Fibroblast of villous mesenchyme (primary cell): Measurements from ENCODE around the gene FCRL2. TPM values are rescaled to one million over a fixed set of nuclear protein-coding genes. Genes with fewer than 3 reads are reported as not detected.

Experiments used
- DNase-seq: peaks from one replicate; pipeline ENCODE4 v3.0.0-alpha.2; 2010; ENCODE audit warnings: low read depth
- H3K4me3 ChIP-seq: 2 replicates; pipeline ENCODE4 v1.5.1; 2011; ENCODE audit warnings: low read depth, mild to moderate bottlenecking, low read length
- total RNA-seq: library from RNA; depleted of rRNA; stranded (reverse); fragments of >200 nt; gene quantifications from 2 replicates; pipeline ENCODE4 v1.2.3, GENCODE V29; 2012
- TF ChIP-seq, protein P1 (sequence below): IDR thresholded peaks from 2 replicates; pipeline ENCODE4 v1.5.1; 2012; ENCODE audit warnings: low read depth, mild to moderate bottlenecking, low read length; ENCODE audit not compliant: insufficient read depth

Gene FCRL2
- total RNA-seq, 1 donor = not detected

DNA sequence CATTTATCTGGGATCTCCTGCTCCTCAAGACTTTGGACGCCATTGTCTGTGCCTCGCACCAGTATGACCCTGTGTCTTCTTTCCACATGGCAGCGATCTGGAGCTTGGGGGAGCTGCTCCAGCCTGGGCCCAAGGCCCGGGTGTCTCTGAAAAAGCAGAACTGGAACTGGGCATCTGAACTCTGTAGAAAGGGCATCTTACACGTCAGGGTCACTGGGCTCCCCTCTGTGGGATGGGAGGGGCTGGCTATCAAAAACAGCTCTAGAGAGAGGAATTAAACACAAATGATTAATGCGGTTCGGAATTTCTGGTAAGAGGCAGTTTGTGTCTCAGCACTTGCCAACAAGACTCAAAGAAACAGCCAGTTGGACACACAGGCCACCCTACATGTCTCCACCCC is 26.9 kb upstream of the FCRL2 start:
- no peak overlapping the region for H3K4me3 ChIP-seq
- TF ChIP-seq, protein P1, sequence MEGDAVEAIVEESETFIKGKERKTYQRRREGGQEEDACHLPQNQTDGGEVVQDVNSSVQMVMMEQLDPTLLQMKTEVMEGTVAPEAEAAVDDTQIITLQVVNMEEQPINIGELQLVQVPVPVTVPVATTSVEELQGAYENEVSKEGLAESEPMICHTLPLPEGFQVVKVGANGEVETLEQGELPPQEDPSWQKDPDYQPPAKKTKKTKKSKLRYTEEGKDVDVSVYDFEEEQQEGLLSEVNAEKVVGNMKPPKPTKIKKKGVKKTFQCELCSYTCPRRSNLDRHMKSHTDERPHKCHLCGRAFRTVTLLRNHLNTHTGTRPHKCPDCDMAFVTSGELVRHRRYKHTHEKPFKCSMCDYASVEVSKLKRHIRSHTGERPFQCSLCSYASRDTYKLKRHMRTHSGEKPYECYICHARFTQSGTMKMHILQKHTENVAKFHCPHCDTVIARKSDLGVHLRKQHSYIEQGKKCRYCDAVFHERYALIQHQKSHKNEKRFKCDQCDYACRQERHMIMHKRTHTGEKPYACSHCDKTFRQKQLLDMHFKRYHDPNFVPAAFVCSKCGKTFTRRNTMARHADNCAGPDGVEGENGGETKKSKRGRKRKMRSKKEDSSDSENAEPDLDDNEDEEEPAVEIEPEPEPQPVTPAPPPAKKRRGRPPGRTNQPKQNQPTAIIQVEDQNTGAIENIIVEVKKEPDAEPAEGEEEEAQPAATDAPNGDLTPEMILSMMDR = no peak
- DNase-seq = no peak

DNA sequence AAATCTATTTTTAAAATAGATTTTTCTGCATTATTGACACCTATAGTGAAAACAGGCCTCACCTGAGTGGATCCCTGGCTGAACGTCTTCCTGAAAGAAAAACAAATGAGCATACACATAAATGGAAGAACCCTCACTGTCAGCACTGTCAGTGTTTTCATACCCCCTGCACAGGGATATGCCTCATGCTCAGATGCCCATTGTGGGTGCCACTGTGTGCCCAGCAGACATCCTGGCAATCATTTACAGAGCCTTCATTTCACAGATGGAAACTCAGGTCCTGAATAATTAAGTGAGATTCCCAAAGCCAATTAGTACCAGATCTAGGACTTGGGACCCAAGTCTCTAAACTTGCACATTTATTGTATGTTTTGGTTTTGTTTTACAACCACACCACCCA is 23.1 kb upstream of the FCRL2 start:
- no peak overlapping the region for H3K4me3 ChIP-seq
- TF ChIP-seq, protein P1 = no peak
- DNase-seq = no peak

DNA sequence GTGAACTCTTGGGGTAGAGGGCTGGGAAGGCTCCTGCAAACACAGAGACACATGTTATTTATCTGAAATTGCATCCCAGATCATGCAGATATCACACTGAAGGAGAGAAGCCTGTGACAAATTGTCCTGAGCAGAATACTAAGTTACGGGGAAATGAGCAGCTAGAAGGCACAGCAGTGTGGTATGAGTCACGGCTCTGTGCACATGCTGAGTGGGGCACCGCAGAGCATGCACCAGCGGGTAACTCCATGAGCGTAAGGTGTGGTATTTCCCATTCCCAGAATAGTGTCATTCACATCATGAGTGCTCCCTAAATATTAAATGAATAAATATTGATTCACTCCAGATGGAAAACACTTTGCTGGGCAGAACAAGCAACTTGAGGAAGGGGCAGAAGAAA is 21.3 kb upstream of the FCRL2 start:
- no peak for DNase-seq
- H3K4me3 ChIP-seq = no peak overlapping the region
- TF ChIP-seq, protein P1 = no peak

DNA sequence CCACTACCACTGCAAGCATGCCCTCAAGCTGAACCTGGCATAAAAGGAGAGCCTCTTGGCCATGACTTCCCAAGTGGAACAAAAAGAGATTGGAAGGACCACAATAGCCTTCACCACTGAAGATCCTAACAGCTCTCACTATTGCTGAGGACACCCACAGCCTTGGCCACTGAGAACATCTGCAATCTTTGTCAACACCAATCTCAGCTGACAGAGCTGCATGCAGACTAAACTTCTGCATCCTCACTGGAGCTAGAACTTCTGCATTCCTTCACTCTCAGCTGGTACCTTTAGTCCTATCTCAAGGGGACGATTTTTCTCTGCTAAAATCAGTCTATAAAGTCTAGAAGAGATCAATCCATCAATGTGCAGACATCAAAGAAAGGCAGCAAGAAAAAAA is 8.3 kb upstream of the FCRL2 start:
- TF ChIP-seq, protein P1 = no peak
- H3K4me3 ChIP-seq = no peak overlapping the region
- no peak for DNase-seq

DNA sequence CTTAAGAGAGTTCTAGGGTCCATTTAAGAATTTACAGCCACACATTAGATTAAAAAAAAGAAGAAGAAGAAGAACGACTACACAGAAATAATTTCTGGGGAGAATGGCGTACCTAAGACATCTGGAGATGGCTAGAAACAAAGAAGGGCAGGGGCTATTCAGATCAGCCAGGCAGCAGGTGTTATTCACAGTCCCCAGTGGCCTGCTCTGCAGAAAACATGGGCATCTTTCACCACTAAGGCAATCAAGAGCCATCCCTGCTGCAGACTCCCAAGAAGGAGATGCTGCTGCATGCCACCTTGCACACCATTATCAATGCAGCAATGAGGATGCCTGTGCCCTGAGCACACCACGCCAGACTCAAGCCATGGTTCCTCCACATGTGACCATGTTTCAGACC is 7.9 kb upstream of the FCRL2 start:
- TF ChIP-seq, protein P1 = no peak
- no peak for DNase-seq
- no peak overlapping the region for H3K4me3 ChIP-seq

DNA sequence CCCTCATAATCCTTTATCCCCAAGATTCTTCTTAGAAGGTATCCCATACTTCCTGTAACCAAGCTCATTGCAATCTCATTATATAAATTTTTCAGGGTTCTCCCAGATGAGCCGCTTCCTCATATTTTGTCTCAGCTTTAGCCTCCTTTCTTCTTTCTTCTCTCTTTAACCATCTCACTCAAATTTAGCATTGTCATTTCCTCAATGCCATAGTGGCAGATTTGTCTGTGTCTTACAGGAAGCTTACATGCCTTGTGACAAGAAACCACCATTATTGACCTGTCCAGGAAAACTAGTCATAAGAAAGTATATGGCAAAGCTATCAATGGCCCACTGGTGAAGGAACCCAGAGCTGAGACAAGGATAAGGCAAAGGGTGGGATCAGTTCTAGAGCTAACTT is 6.0 kb upstream of the FCRL2 start:
- no peak for DNase-seq
- TF ChIP-seq, protein P1 = no peak

DNA sequence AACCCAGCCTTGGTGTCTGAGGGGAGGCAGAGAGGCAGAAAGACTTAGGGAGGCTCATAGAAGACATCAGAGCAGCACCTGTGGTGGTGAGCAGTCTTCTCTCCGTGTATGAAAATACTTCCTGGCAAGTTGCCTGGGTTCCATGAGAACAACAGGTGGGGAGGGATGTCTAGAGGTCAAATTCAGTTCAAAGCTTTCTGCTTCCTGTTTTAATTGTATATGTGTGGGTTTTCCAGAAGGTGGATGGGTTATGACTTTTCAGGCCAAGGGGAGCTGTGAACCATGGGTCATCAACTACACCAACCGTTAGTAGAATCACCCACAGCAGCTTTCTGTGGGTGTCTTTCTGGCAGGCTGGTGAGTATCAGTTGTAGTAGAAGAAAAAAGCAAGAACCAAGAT is 4.1 kb upstream of the FCRL2 start:
- no peak for DNase-seq
- TF ChIP-seq, protein P1 = no peak
- H3K4me3 ChIP-seq = no peak overlapping the region

More for the DNA sequence above, 6.0 kb upstream of the FCRL2 start:
- no peak overlapping the region for H3K4me3 ChIP-seq
